Keratinocyte (primary cell): ENCODE results near the gene PSME3. TPM values are rescaled to one million over a fixed set of nuclear protein-coding genes. Genes with fewer than 3 reads are reported as not detected.
"Not testable (repeated sequence)": the region's sequence is repeated elsewhere in the genome, so short reads cannot be mapped to it uniquely, and the experiment has no call there.

Source experiments
- DNase-seq: peaks from one replicate; pipeline ENCODE4 v3.0.0-alpha.2; 2011; ENCODE audit warnings: low read depth, missing footprints, low spot score
- FAIRE-seq: peaks from 2 replicates; lab custom pipeline; 2011; peaks lifted over from hg19 to GRCh38; lab: Jason Lieb, UNC
- H2AFZ ChIP-seq: 2 replicates; pipeline ENCODE4 v1.6.0; 2012; ENCODE audit warnings: low read length, control low read depth, inconsistent platforms; ENCODE audit not compliant: control insufficient read depth
- H3K27ac ChIP-seq: 2 replicates; pipeline ENCODE4 v1.5.1; 2011; ENCODE audit warnings: low read length; ENCODE audit not compliant: control insufficient read depth, insufficient read depth
- H3K27me3 ChIP-seq: 3 replicates; pipeline ENCODE4 v1.6.0; 2011; ENCODE audit warnings: low read length; ENCODE audit not compliant: control insufficient read depth, insufficient read depth; ENCODE audit errors: extremely low read depth
- H3K36me3 ChIP-seq, 2 experiments: 2 replicates in 1 of 2; 3 replicates in 1 of 2; pipeline ENCODE4 v1.5.1; 2011; ENCODE audit warnings: low read length in 2 of 2, mild to moderate bottlenecking in 1 of 2; ENCODE audit not compliant: control insufficient read depth in 2 of 2, insufficient read depth in 2 of 2; ENCODE audit errors: extremely low read depth in 1 of 2
- H3K4me1 ChIP-seq: 3 replicates; pipeline ENCODE4 v1.5.1; 2011; ENCODE audit warnings: low read length; ENCODE audit not compliant: control insufficient read depth, insufficient read depth; ENCODE audit errors: extremely low read depth
- H3K4me2 ChIP-seq: 3 replicates; pipeline ENCODE4 v1.6.0; 2011; ENCODE audit warnings: low read depth, low read length; ENCODE audit not compliant: control insufficient read depth, insufficient read depth; ENCODE audit errors: extremely low read depth
- H3K4me3 ChIP-seq, 3 experiments: fragments of 200-600 bp in 1 of 3; sonication (generic) in 1 of 3; 2 replicates in 2 of 3; 3 replicates in 1 of 3; pipeline ENCODE4 v1.5.1; 2011 to 2016; ENCODE audit warnings: low read length in 3 of 3, mild to moderate bottlenecking in 3 of 3, control low read depth in 2 of 3, inconsistent platforms in 1 of 3, low read depth in 1 of 3, mixed read lengths in 1 of 3, mixed run types in 1 of 3, moderate library complexity in 1 of 3; ENCODE audit not compliant: control insufficient read depth in 2 of 3, insufficient read depth in 2 of 3; ENCODE audit errors: extremely low read depth in 1 of 3
- H3K79me2 ChIP-seq: 2 replicates; pipeline ENCODE4 v1.6.0; 2012; ENCODE audit warnings: low read length; ENCODE audit not compliant: control insufficient read depth, insufficient read depth
- H3K9ac ChIP-seq: 3 replicates; pipeline ENCODE4 v1.6.0; 2011; ENCODE audit warnings: low read length; ENCODE audit not compliant: control insufficient read depth, insufficient read depth; ENCODE audit errors: extremely low read depth
- H3K9me1 ChIP-seq: 3 replicates; pipeline ENCODE4 v1.6.0; 2011; ENCODE audit warnings: low read length; ENCODE audit not compliant: control insufficient read depth, insufficient read depth; ENCODE audit errors: extremely low read depth
- H3K9me3 ChIP-seq: 2 replicates; pipeline ENCODE4 v1.5.1; 2012; ENCODE audit warnings: low read depth, low read length; ENCODE audit not compliant: control insufficient read depth
- H4K20me1 ChIP-seq: 3 replicates; pipeline ENCODE4 v1.6.0; 2011; ENCODE audit warnings: low read length; ENCODE audit not compliant: control insufficient read depth, insufficient read depth; ENCODE audit errors: extremely low read depth
- EZH2 ChIP-seq: IDR thresholded peaks from one replicate; pipeline ENCODE4 v1.6.1; 2012; ENCODE audit warnings: inconsistent platforms, mild to moderate bottlenecking, low read length, moderate library complexity
- dilution Hi-C: fragments of 300-500 bp; cut with MboI; formaldehyde crosslinking; loops from one replicate; pipeline ENCODE4 v1.7.0; 2020; ENCODE audit warnings: low sequenced_read_pairs; ENCODE audit not compliant: extremely low pct_ligation_motif_present
- polyA plus RNA-seq, 5 experiments: library from polyadenylated mRNA; depleted of rRNA in 3 of 5; stranded (reverse) in 3 of 5; stranded (forward) in 1 of 5; unstranded in 1 of 5; fragments of >200 nt; gene quantifications; 1 replicate in 1 of 5; 2 replicates in 3 of 5; 3 replicates in 1 of 5; pipeline versions ENCODE4 v1.2.1 to v1.2.3, GENCODE V29; 2011 to 2012; ENCODE audit warnings: missing spikeins in 2 of 5, low read depth in 1 of 5, low replicate concordance in 1 of 5
- TF ChIP-seq, protein P1 (sequence below), 3 experiments: IDR thresholded peaks in 1 of 3; conservative IDR thresholded peaks in 1 of 3; optimal IDR thresholded peaks in 1 of 3; 2 replicates in 2 of 3; 3 replicates in 1 of 3; pipeline versions ENCODE3 to v1.5.1; 2011; ENCODE audit warnings: low read length in 3 of 3, mild to moderate bottlenecking in 3 of 3, moderate library complexity in 2 of 3, control low read depth in 1 of 3, inconsistent platforms in 1 of 3; ENCODE audit not compliant: insufficient read depth in 2 of 3; ENCODE audit errors: extremely low read depth in 1 of 3

PSME3 gene
- polyA plus RNA-seq, 1 donor (not counting 4 experiments of a cell fraction or from before 2014, with no cell fraction given): 190 TPM

DNA sequence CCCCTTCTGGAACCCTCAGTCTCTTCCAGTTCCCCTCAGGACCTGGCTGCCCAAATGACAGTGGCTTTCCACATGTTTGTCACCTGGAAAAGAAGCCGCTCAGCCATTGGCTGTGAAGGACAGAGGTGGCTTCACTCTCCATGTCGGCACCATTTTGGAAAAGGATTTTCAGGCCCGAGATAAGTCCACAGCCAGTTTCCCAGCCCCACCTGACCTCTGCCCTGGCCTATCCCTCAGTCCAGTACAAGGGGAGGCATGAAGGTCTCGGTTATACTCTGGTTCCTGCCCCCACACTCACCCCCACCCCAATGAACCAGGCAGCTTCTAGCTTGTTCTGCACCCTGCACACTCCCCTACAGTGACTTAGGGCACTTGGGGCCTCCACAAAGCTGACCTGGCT is 33.0 kb downstream of the PSME3 start:
- no peak overlapping the region for H2AFZ ChIP-seq
- DNase-seq: no peak
- dilution Hi-C loops: no loop called here

DNA sequence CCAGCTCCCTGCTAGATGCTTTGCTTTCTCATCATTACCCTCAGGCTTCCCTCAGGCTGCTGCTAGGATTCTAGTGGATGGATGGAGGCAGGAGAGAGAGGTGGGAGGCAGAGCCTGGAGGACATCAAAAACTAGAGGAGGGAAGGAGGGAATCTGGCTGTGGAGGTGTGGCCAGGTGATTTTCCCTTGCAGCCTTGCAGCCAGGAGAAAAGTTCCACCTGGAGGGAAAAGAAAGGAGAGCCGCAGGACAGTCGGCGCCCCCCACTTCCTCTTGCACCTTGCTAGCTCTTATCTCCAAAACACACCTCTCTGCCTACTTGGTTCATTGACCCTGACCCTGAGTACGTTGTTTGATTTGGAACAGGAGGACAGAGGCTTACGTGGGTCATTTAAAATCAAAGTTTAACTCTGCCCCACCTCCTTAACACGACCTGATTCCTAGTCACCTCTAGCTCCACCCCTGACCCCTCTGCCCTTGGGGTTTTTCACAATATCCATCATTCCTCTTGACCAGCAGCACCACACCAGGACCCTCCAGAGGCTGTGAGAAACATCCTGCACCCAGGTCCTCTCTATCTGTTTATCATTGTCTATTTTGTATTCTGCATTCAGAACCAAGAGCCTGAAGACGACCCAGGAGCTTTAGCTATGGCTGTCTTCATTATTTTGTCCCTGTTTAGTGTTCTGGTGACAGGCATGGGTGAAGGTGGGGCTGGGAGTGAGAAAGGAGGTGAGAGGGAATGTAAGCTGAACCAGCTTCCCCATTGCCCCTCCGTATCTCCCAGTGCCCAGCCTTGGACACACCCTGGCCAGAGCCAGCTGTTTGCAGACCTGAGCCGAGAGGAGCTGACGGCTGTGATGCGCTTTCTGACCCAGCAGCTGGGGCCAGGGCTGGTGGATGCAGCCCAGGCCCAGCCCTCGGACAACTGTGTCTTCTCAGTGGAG is 33.7 kb downstream of the PSME3 start:
- H3K27ac ChIP-seq: no peak overlapping the region

More for the DNA sequence above, 33.0 kb downstream of the PSME3 start:
- TF ChIP-seq, protein P1, sequence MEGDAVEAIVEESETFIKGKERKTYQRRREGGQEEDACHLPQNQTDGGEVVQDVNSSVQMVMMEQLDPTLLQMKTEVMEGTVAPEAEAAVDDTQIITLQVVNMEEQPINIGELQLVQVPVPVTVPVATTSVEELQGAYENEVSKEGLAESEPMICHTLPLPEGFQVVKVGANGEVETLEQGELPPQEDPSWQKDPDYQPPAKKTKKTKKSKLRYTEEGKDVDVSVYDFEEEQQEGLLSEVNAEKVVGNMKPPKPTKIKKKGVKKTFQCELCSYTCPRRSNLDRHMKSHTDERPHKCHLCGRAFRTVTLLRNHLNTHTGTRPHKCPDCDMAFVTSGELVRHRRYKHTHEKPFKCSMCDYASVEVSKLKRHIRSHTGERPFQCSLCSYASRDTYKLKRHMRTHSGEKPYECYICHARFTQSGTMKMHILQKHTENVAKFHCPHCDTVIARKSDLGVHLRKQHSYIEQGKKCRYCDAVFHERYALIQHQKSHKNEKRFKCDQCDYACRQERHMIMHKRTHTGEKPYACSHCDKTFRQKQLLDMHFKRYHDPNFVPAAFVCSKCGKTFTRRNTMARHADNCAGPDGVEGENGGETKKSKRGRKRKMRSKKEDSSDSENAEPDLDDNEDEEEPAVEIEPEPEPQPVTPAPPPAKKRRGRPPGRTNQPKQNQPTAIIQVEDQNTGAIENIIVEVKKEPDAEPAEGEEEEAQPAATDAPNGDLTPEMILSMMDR (optimal IDR thresholded peaks at IDR 0.05 in 1 of 3, IDR thresholded peaks at IDR 0.05 in 1 of 3, conservative IDR thresholded peaks at IDR 0.05 in 1 of 3; ENCODE audit: extremely low read depth in 1 of 3, insufficient read depth in 2 of 3, low read length in 3 of 3): no peak
- no peak for TF ChIP-seq EZH2
- Histone ChIP-seq H3K27ac (no peak overlapping the region), H3K9me1 (no peaks in the 10 kb centered on the region), H3K9me3 (no peaks in the 10 kb centered on the region), H3K27me3 (peaks cover 10% of the 10 kb centered on the region), H3K79me2 (no peaks in the 10 kb centered on the region), H3K4me3 (no peak overlapping the region), H3K9ac (no peak overlapping the region), H3K4me1 (no peaks in the 10 kb centered on the region), H3K36me3 (no peaks in the 10 kb centered on the region), H3K4me2 (no peak overlapping the region), H4K20me1 (no peaks in the 10 kb centered on the region)
- no peak for FAIRE-seq

DNA sequence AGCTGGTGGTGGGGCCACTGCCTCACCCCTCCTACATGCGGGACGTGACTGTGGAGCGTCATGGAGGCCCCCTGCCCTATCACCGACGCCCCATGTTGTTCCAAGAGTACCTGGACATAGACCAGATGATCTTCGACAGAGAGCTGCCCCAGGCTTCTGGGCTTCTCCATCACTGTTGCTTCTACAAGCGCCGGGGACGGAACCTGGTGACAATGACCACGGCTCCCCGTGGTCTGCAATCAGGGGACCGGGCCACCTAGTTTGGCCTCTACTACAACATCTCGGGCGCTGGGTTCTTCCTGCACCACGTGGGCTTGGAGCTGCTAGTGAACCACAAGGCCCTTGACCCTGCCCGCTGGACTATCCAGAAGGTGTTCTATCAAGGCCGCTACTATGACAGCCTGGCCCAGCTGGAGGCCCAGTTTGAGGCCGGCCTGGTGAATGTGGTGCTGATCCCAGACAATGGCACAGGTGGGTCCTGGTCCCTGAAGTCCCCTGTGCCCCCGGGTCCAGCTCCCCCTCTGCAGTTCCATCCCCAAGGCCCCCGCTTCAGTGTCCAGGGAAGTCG is 34.6 kb downstream of the PSME3 start:
- H3K4me1 ChIP-seq, H3K4me2 ChIP-seq, H3K4me3 ChIP-seq, H3K36me3 ChIP-seq, H2AFZ ChIP-seq, FAIRE-seq, H3K9me1 ChIP-seq, dilution Hi-C loops, H3K27ac ChIP-seq, H3K9me3 ChIP-seq, H3K9ac ChIP-seq, H3K79me2 ChIP-seq, H4K20me1 ChIP-seq, DNase-seq: not testable (repeated sequence)
- peaks cover 10% of the 10 kb centered on the region for H3K27me3 ChIP-seq

More for the DNA sequence above, 33.7 kb downstream of the PSME3 start:
- no peak for DNase-seq
- no peak overlapping the region for H3K4me2 ChIP-seq
- no peak overlapping the region for H3K9ac ChIP-seq
- no peak overlapping the region for H2AFZ ChIP-seq
- dilution Hi-C loops: no loop called here
- H3K9me3 ChIP-seq: no peaks in the 10 kb centered on the region
- no peaks in the 10 kb centered on the region for H3K79me2 ChIP-seq
- no peaks in the 10 kb centered on the region for H3K9me1 ChIP-seq
- H3K4me3 ChIP-seq: no peak overlapping the region
- H4K20me1 ChIP-seq: no peaks in the 10 kb centered on the region
- no peak for FAIRE-seq
- TF ChIP-seq EZH2: no peak
- TF ChIP-seq, protein P1 (optimal IDR thresholded peaks at IDR 0.05 in 1 of 3, IDR thresholded peaks at IDR 0.05 in 1 of 3, conservative IDR thresholded peaks at IDR 0.05 in 1 of 3; ENCODE audit: extremely low read depth in 1 of 3, insufficient read depth in 2 of 3, low read length in 3 of 3): no peak
- no peaks in the 10 kb centered on the region for H3K36me3 ChIP-seq
- no peaks in the 10 kb centered on the region for H3K4me1 ChIP-seq
- peaks cover 10% of the 10 kb centered on the region for H3K27me3 ChIP-seq
